ENCODE results near the gene IGF1R. TPM values are rescaled to one million over a fixed set of nuclear protein-coding genes. Genes with fewer than 3 reads are reported as not detected.
"Not testable (repeated sequence)": the region's sequence is repeated elsewhere in the genome, so short reads cannot be mapped to it uniquely, and the experiment has no call there.

IGF1R gene
- total RNA-seq, 2 donors from 2014 or later, result 35.0 to 37.0 TPM

DNA sequence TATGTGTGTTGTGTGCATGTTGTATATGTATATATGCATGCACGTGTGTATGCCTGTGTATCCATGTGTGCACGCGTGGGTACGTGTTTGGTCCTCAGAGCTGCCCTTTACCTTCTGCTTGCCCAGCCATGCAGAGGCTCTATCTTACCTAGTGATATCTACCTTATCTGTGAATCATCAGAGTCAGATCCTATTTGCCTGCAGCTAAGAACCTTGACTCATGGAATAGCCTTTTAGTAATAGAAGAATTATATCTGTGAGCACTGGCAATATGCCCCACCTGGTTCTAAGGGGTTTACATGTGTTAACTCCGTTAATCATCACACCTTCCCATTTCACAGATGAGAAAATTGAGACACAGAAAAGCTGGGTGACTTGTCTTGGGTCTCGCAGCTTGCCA is 348.3 kb downstream of the IGF1R start:
- no peaks in the 10 kb centered on the region for H3K4me1 ChIP-seq
- H3K9ac ChIP-seq (ENCODE audit: low read depth in 2 of 2, low read length in 2 of 2), result no peak overlapping the region
- H3K9me3 ChIP-seq, result no peaks in the 10 kb centered on the region
- no peaks in the 10 kb centered on the region for H3K36me3 ChIP-seq
- H3K27me3 ChIP-seq, result no peaks in the 10 kb centered on the region
- DNase-seq, result no peak
- H3K4me3 ChIP-seq, result no peak overlapping the region
- intact Hi-C loops (cut with DNase I), result no loop called here
- H3K27ac ChIP-seq, result no peak overlapping the region
- TF ChIP-seq, protein P1, sequence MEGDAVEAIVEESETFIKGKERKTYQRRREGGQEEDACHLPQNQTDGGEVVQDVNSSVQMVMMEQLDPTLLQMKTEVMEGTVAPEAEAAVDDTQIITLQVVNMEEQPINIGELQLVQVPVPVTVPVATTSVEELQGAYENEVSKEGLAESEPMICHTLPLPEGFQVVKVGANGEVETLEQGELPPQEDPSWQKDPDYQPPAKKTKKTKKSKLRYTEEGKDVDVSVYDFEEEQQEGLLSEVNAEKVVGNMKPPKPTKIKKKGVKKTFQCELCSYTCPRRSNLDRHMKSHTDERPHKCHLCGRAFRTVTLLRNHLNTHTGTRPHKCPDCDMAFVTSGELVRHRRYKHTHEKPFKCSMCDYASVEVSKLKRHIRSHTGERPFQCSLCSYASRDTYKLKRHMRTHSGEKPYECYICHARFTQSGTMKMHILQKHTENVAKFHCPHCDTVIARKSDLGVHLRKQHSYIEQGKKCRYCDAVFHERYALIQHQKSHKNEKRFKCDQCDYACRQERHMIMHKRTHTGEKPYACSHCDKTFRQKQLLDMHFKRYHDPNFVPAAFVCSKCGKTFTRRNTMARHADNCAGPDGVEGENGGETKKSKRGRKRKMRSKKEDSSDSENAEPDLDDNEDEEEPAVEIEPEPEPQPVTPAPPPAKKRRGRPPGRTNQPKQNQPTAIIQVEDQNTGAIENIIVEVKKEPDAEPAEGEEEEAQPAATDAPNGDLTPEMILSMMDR (IDR thresholded peaks at IDR 0.05), result no peak

DNA sequence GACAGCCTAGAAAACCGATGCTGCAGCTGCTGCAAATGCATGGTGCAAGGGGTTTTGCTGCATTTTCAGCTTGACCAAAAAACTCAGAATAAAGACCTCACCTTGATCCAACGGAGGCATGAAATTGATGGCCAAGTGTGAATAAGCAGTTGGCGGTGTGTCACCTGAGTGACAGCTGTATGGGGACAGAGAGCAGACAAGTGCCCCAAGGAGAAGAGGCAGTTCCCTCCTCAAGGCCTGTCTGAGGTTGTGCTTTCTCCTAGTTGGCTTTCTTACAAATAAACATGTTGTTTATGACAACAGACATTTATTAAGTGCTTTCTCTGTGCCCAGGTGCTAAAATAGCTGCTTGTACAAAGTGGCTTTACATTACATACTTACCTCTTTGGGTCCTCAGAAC is 349.0 kb downstream of the IGF1R start:
- Histone ChIP-seq H3K36me3 (no peaks in the 10 kb centered on the region), H3K4me1 (no peaks in the 10 kb centered on the region), H3K9me3 (no peaks in the 10 kb centered on the region), H3K4me3 (no peak overlapping the region), H3K9ac (ENCODE audit: low read depth in 2 of 2, low read length in 2 of 2) (no peak overlapping the region), H3K27me3 (no peaks in the 10 kb centered on the region), H3K27ac (no peak overlapping the region)
- no peak for DNase-seq
- intact Hi-C loops (cut with DNase I), result no loop called here
- TF ChIP-seq, protein P1 (IDR thresholded peaks at IDR 0.05), result no peak

DNA sequence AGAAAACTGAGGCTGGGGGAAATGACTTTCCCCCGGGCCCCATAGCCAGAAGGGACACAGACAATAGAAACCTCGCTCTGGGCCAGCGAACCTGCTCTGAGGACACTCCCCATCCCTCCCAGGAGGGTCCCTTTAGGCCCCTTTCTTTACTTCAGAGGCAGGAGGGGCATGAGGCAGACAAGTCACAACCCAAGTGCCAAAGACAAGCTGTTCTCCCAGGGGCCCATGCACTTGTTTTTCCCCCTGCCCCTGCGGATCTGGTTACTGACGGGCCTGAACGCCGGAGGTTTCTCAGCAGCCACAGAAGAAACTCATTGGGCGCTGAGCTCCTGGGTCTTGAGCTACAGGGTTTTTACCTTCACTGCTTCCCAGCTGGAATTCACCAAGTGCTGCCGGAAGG is 349.4 kb downstream of the IGF1R start:
- H3K36me3 ChIP-seq, result no peaks in the 10 kb centered on the region
- H3K27ac ChIP-seq, result no peak overlapping the region
- H3K4me3 ChIP-seq, result no peak overlapping the region
- no peak for DNase-seq
- H3K9me3 ChIP-seq, result no peaks in the 10 kb centered on the region
- intact Hi-C loops (cut with DNase I), result no loop called here
- no peaks in the 10 kb centered on the region for H3K4me1 ChIP-seq
- TF ChIP-seq, protein P1 (IDR thresholded peaks at IDR 0.05), result no peak
- no peaks in the 10 kb centered on the region for H3K27me3 ChIP-seq
- no peak overlapping the region for H3K9ac ChIP-seq (ENCODE audit: low read depth in 2 of 2, low read length in 2 of 2)

DNA sequence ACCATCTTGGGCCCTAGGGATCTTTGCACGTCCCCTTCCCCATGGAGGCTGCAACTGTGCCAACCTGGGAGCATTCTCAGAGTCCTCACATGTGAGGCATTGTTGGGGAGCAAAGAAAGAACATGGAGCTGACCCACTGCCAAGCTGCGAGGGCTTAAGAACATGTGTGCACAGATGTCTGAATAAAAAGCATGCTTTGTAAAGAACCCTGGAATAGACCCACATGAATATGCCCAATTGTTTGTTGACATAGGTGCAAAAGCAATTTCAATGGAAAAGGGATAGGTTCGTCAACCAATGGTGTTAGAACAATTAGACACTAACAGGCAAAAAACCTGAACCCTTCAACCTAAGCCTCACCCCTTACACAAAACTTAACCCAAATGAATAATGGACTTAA is 349.9 kb downstream of the IGF1R start:
- Histone ChIP-seq H3K9me3 (no peaks in the 10 kb centered on the region), H3K27ac (no peak overlapping the region), H3K9ac (ENCODE audit: low read depth in 2 of 2, low read length in 2 of 2) (no peak overlapping the region), H3K4me1 (no peaks in the 10 kb centered on the region), H3K36me3 (no peaks in the 10 kb centered on the region), H3K27me3 (no peaks in the 10 kb centered on the region), H3K4me3 (no peak overlapping the region)
- DNase-seq, result no peak
- TF ChIP-seq, protein P1 (IDR thresholded peaks at IDR 0.05), result no peak
- intact Hi-C loops (cut with DNase I), result no loop called here

DNA sequence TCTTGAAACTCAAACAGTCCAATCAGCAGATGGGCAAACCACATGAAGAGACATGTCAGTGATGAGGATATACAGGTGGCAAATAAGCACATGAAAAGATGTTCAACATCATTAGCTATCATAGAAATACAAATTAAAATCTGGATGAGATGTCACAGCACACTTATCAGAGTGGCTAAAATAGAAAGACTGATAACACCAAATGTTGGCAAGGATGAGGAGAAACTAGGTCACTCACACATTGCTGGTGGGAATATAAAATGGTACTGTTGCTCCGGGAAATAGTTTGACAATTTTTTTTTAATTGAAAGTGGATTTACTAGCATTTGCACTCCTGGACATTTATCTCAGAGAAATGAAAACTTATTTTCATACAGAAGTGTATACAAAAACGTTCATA is 350.9 kb downstream of the IGF1R start:
- Histone ChIP-seq H3K9ac (ENCODE audit: low read depth in 2 of 2, low read length in 2 of 2) (no peak overlapping the region), H3K4me3 (no peak overlapping the region), H3K9me3 (no peaks in the 10 kb centered on the region), H3K27ac (no peak overlapping the region), H3K36me3 (no peaks in the 10 kb centered on the region), H3K27me3 (no peaks in the 10 kb centered on the region), H3K4me1 (no peaks in the 10 kb centered on the region)
- TF ChIP-seq, protein P1 (IDR thresholded peaks at IDR 0.05), result no peak
- DNase-seq, result no peak
- intact Hi-C loops (cut with DNase I), result no loop called here

DNA sequence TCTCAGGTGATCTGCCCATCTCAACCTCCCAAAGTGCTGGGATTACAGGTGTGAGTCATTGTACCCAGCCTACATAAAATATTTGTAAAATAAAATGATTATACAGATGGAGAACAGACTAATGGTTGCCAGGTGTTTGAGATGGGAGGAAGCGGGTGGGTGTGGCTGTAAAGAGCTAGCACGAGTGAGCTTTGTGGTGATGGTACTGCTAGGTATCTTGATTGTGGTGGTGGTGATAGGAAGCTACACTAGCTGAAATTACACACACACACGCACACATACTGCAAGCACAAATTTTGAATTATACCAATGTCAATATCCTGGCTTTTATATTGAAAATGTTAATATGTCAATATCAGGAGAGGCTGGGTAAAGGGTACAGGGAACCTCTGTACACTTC is 353.9 kb downstream of the IGF1R start:
- H3K27ac ChIP-seq, result no peak overlapping the region
- H3K9ac ChIP-seq (ENCODE audit: low read depth in 2 of 2, low read length in 2 of 2), result no peak overlapping the region
- TF ChIP-seq, protein P1 (IDR thresholded peaks at IDR 0.05), result no peak
- no peak for DNase-seq
- no peak overlapping the region for H3K4me3 ChIP-seq
- no peaks in the 10 kb centered on the region for H3K36me3 ChIP-seq
- H3K4me1 ChIP-seq, result no peaks in the 10 kb centered on the region
- H3K9me3 ChIP-seq, result no peaks in the 10 kb centered on the region
- intact Hi-C loops (cut with DNase I), result no loop called here
- H3K27me3 ChIP-seq, result no peaks in the 10 kb centered on the region

DNA sequence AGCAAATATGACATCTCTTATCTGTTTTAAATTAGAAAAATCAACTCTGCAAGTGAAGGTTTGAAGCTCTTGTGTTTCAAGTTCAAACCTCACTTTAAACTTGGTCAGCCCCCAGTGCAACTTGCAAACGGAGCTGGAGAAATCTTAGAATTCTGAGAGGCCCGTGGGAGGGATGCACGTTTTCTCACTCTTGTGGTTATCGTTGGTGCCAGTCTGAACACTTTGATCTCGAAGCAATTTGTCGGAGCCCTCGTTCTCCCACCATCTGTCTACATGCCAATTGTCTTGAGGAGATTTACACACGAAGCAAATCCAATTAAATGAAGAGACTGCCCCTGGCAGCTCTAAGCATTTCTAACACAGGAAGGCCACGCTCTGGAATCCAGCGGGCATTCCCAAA is 355.0 kb downstream of the IGF1R start:
- H3K27me3 ChIP-seq; H3K36me3 ChIP-seq; DNase-seq; H3K27ac ChIP-seq; H3K4me3 ChIP-seq; H3K9ac ChIP-seq (ENCODE audit: low read depth in 2 of 2, low read length in 2 of 2); intact Hi-C loops (cut with DNase I); H3K9me3 ChIP-seq; H3K4me1 ChIP-seq: not testable (repeated sequence)

All from colonic mucosa (tissue), 4 donors.